Right atrium auricular region (tissue), 2 donors: ENCODE results near the gene ARSD. TPM values are rescaled to one million over a fixed set of nuclear protein-coding genes. Genes with fewer than 3 reads are reported as not detected.
A peak's percentile ranks its signal among the peaks of the same experiment; 100 is the strongest.

Experiments
- DNase-seq: peaks from one replicate; pipeline ENCODE4 v3.0.0-alpha.2; 2019; ENCODE audit warnings: low spot score
- H3K27ac ChIP-seq, 2 donors: fragments of 200-600 bp; sonication (generic); 1 replicate in 1 of 2; 2 replicates in 1 of 2; pipeline ENCODE4 v1.5.1; 2016 to 2019
- H3K27me3 ChIP-seq, 2 donors: fragments of 200-600 bp; sonication (generic); one replicate each; pipeline versions ENCODE4 v1.5.1 to v1.6.0; 2017 to 2019
- H3K36me3 ChIP-seq: fragments of 200-600 bp; sonication (generic); one replicate; pipeline ENCODE4 v1.5.1; 2016
- H3K4me1 ChIP-seq, 2 donors: fragments of 200-600 bp; sonication (generic); one replicate each; pipeline versions ENCODE4 v1.5.1 to v1.6.0; 2017 to 2019
- H3K4me3 ChIP-seq, 2 donors: fragments of 200-600 bp; sonication (generic); 1 replicate in 1 of 2; 2 replicates in 1 of 2; pipeline ENCODE4 v1.5.1; 2017 to 2019; ENCODE audit warnings: mild to moderate bottlenecking in 1 of 2, moderate library complexity in 1 of 2
- H3K9me3 ChIP-seq, 2 donors: fragments of 200-600 bp; sonication (generic); one replicate each; pipeline ENCODE4 v1.5.1; 2019
- total RNA-seq, 2 donors: library from RNA; depleted of rRNA; stranded (reverse); fragments of >200 nt; gene quantifications; one replicate each; pipeline ENCODE4 v1.1.0, GENCODE V29; 2016
- TF ChIP-seq, protein P1 (sequence below), 2 donors: fragments of 200-600 bp; sonication (generic); IDR thresholded peaks; one replicate each; pipeline ENCODE4 v1.5.1; 2019; ENCODE audit warnings: antibody characterized with exemption in 2 of 2

Gene ARSD
- total RNA-seq, 2 donors from 2014 or later, result 6.1 to 10.0 TPM

- TF ChIP-seq, protein P1, sequence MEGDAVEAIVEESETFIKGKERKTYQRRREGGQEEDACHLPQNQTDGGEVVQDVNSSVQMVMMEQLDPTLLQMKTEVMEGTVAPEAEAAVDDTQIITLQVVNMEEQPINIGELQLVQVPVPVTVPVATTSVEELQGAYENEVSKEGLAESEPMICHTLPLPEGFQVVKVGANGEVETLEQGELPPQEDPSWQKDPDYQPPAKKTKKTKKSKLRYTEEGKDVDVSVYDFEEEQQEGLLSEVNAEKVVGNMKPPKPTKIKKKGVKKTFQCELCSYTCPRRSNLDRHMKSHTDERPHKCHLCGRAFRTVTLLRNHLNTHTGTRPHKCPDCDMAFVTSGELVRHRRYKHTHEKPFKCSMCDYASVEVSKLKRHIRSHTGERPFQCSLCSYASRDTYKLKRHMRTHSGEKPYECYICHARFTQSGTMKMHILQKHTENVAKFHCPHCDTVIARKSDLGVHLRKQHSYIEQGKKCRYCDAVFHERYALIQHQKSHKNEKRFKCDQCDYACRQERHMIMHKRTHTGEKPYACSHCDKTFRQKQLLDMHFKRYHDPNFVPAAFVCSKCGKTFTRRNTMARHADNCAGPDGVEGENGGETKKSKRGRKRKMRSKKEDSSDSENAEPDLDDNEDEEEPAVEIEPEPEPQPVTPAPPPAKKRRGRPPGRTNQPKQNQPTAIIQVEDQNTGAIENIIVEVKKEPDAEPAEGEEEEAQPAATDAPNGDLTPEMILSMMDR (IDR thresholded peaks at IDR 0.05), result no peak
- Histone ChIP-seq H3K4me3 (no peak overlapping the region), H3K36me3 (no peaks in the 10 kb centered on the region), H3K4me1 (no peaks in the 10 kb centered on the region), H3K27me3 (no peaks in the 10 kb centered on the region), H3K9me3 (peaks cover 0 to 21% of the 10 kb centered on the region in 2 donors), H3K27ac (no peak overlapping the region)
- peak; percentile 16 for DNase-seq
Observed at GRCh38 chrX:2872671-2873277, 56.4 kb downstream of the ARSD start.

- TF ChIP-seq, protein P1 (IDR thresholded peaks at IDR 0.05), result no peak
- no peak overlapping the region for H3K27ac ChIP-seq
- H3K4me3 ChIP-seq, result no peak overlapping the region
- H3K9me3 ChIP-seq, result peaks cover 0 to 21% of the 10 kb centered on the region in 2 donors
- DNase-seq, result no peak
- no peaks in the 10 kb centered on the region for H3K27me3 ChIP-seq
- H3K4me1 ChIP-seq, result no peaks in the 10 kb centered on the region
- H3K36me3 ChIP-seq, result no peaks in the 10 kb centered on the region
Observed at GRCh38 chrX:2871831-2872230, 57.3 kb downstream of the ARSD start.

DNA sequence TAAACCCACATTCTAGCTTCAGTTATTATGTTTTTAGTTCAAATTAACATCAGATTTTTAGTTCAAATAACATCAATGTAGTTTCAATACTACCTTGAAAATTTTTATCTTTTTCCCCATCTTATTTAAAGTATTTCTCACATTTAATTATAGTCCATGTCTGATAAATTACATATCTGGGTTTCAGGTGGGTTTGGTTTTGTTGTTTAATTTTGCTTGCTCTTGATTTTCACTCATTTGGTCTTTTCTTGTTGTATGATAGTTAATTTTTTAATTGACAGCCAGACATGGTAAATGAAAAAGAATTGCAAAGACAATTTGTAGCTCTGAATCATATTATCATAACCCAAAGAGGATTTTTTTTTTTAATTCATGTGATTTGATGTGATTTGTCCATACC lies 58.5 kb downstream of the ARSD start:
- H3K4me3 ChIP-seq, result no peak overlapping the region
- no peaks in the 10 kb centered on the region for H3K4me1 ChIP-seq
- H3K36me3 ChIP-seq, result no peaks in the 10 kb centered on the region
- TF ChIP-seq, protein P1 (IDR thresholded peaks at IDR 0.05), result no peak
- H3K27ac ChIP-seq, result no peak overlapping the region
- peaks cover 0 to 21% of the 10 kb centered on the region in 2 donors for H3K9me3 ChIP-seq
- no peaks in the 10 kb centered on the region for H3K27me3 ChIP-seq
- no peak for DNase-seq

- TF ChIP-seq, protein P1 (IDR thresholded peaks at IDR 0.05), result no peak
- no peaks in the 10 kb centered on the region for H3K27me3 ChIP-seq
- H3K36me3 ChIP-seq, result no peaks in the 10 kb centered on the region
- H3K9me3 ChIP-seq, result peaks cover 0 to 12% of the 10 kb centered on the region in 2 donors
- H3K27ac ChIP-seq, result no peak overlapping the region
- peak; percentile 40 for DNase-seq
- H3K4me1 ChIP-seq, result no peaks in the 10 kb centered on the region
- H3K4me3 ChIP-seq, result no peak overlapping the region
Observed at GRCh38 chrX:2867206-2867605, 61.9 kb downstream of the ARSD start.

DNA sequence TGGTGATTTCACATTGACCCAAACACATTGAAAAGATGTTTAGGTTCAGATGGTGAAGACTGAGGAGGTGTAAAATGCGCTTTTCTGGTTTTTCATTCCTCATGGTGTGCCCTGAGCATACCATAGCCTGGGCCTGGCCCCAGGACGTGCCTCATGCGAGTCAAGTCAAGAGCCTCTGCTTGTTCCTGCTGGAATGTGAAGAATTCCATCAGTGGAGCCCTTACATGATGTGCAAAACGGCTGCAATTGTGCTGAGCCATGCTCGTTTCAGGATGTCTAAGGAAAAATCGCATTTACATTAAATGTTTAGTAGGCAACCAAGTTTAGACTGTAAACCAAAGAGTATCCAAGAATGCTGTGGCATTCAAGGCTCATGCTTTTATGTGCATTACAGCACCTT lies 65.5 kb downstream of the ARSD start:
- H3K4me3 ChIP-seq, result no peak overlapping the region
- no peaks in the 10 kb centered on the region for H3K27me3 ChIP-seq
- no peaks in the 10 kb centered on the region for H3K36me3 ChIP-seq
- H3K27ac ChIP-seq, result no peak overlapping the region
- peak; percentile 26 for DNase-seq
- TF ChIP-seq, protein P1 (IDR thresholded peaks at IDR 0.05), result no peak
- no peaks in the 10 kb centered on the region for H3K4me1 ChIP-seq
- no peaks in the 10 kb centered on the region for H3K9me3 ChIP-seq

GRCh38 chrX:2862404-2862803 lies 66.7 kb downstream of the ARSD start:
- Histone ChIP-seq H3K36me3 (no peaks in the 10 kb centered on the region), H3K27me3 (no peaks in the 10 kb centered on the region), H3K4me1 (no peaks in the 10 kb centered on the region), H3K4me3 (no peak overlapping the region), H3K9me3 (no peaks in the 10 kb centered on the region), H3K27ac (no peak overlapping the region)
- TF ChIP-seq, protein P1 (IDR thresholded peaks at IDR 0.05), result no peak
- DNase-seq, result peak; percentile 32
